HepG2 (cell line): ENCODE data around the gene AUTS2. TPM values are rescaled to one million over a fixed set of nuclear protein-coding genes. Genes with fewer than 3 reads are reported as not detected.

Source experiments
- ATAC-seq: fragments of 200-7000 bp; cut with Tn5 transposase; 3 replicates; pipeline ENCODE4 v1.9.1; 2020; ENCODE audit warnings: mild to moderate bottlenecking, moderate library complexity
- BruUV-seq: library from RNA; stranded (reverse); fragments of 400-500 nt; replicated peaks from 2 replicates; lab custom pipeline; 2021; lab: Mats Ljungman, UMichigan
- CTCF ChIA-PET: fragments of 300-600 bp; formaldehyde crosslinking; extraction: SDS; loops from one replicate; lab custom pipeline; 2021; ENCODE audit warnings: low total read pairs, inconsistent platforms, low intra/inter-chr PET ratio; lab: Yijun Ruan, JAX
- POLR2A ChIA-PET: fragments of 350-600 bp; sonication (Branson Sonifier 250); formaldehyde crosslinking; loops from one replicate; lab custom pipeline; 2020; ENCODE audit warnings: antibody characterized with exemption, inconsistent platforms; lab: Yijun Ruan, JAX
- DNase-seq: peaks from one replicate; pipeline ENCODE4 v3.0.0-alpha.2; 2015; ENCODE audit warnings: low spot score
- FAIRE-seq: peaks from 3 replicates; lab custom pipeline; 2011; peaks lifted over from hg19 to GRCh38; lab: Jason Lieb, UNC
- H2AFZ ChIP-seq: one replicate; pipeline ENCODE4 v1.6.1; 2011; ENCODE audit warnings: low read length, inconsistent platforms
- H3K27ac ChIP-seq: fragments of 300-600 bp; 3 replicates; pipeline ENCODE4 v1.8.0; 2011; ENCODE audit warnings: mixed run types, mild to moderate bottlenecking, mixed read lengths, low read length, inconsistent platforms; ENCODE audit not compliant: insufficient read depth; ENCODE audit errors: extremely low read length
- H3K27me3 ChIP-seq, 2 experiments: fragments of 200-600 bp in 1 of 2; 2 replicates in 1 of 2; 3 replicates in 1 of 2; pipeline versions ENCODE4 v1.6.0 to v1.8.0; 2011; ENCODE audit warnings: low read length in 2 of 2, mild to moderate bottlenecking in 2 of 2, moderate library complexity in 2 of 2, inconsistent platforms in 1 of 2; ENCODE audit not compliant: insufficient read depth in 2 of 2, control insufficient read depth in 1 of 2
- H3K36me3 ChIP-seq, 2 experiments: fragments of 200-600 bp in 1 of 2; replicated peaks in 1 of 2; 2 replicates in 1 of 2; 3 replicates in 1 of 2; pipeline versions ENCODE4 v1.5.1 to v1.8.0; 2011; ENCODE audit warnings: low read length in 2 of 2, inconsistent platforms in 1 of 2; ENCODE audit not compliant: insufficient read depth in 2 of 2, control insufficient read depth in 1 of 2
- H3K4me1 ChIP-seq: 2 replicates; pipeline ENCODE4 v1.5.1; 2012; ENCODE audit warnings: low read length, inconsistent platforms; ENCODE audit not compliant: insufficient read depth
- H3K4me2 ChIP-seq: 2 replicates; pipeline ENCODE4 v1.6.0; 2011; ENCODE audit warnings: low read depth, low read length, inconsistent platforms
- H3K4me3 ChIP-seq, 3 experiments: fragments of 200-600 bp in 1 of 3; sonication (generic), shearing (Covaris generic) in 1 of 3; replicated peaks in 1 of 3; 2 replicates each; pipeline ENCODE4 v1.5.1; 2011 to 2016; ENCODE audit warnings: low read length in 3 of 3, inconsistent platforms in 2 of 3, low read depth in 2 of 3, mild to moderate bottlenecking in 2 of 3, control low read depth in 1 of 3, mixed read lengths in 1 of 3; ENCODE audit not compliant: insufficient read depth in 1 of 3
- H3K79me2 ChIP-seq: one replicate; pipeline ENCODE4 v1.6.1; 2011; ENCODE audit warnings: low read length, inconsistent platforms; ENCODE audit not compliant: insufficient read depth
- H3K9ac ChIP-seq: 2 replicates; pipeline ENCODE4 v1.6.0; 2011; ENCODE audit warnings: mild to moderate bottlenecking, low read depth, low read length, inconsistent platforms; ENCODE audit not compliant: insufficient read depth
- H3K9me3 ChIP-seq: 2 replicates; pipeline ENCODE4 v1.5.1; 2012; ENCODE audit warnings: mild to moderate bottlenecking, low read length
- H4K20me1 ChIP-seq: 2 replicates; pipeline ENCODE4 v1.6.0; 2011; ENCODE audit warnings: inconsistent platforms, mild to moderate bottlenecking, low read length, moderate library complexity; ENCODE audit not compliant: insufficient read depth
- CHD2 ChIP-seq: IDR thresholded peaks from 2 replicates; pipeline ENCODE4 v1.6.1; 2011; ENCODE audit warnings: low read depth, low read length, improper control_type of control experiment
- KLF9 ChIP-seq: IDR thresholded peaks from 2 replicates; pipeline ENCODE4 v1.6.1; 2016; ENCODE audit warnings: low read depth
- ZNF737 ChIP-seq: sonication (generic); formaldehyde crosslinking; IDR thresholded peaks from 2 replicates; pipeline ENCODE4 v1.5.0; 2020; ENCODE audit warnings: missing genetic modification reagents, mild to moderate bottlenecking, borderline replicate concordance
- WGBS: methylation state at CpG from one replicate; pipeline ENCODE4 v1.1.6; 2017; ENCODE audit warnings: low lambda C conversion rate; 5-methylcytosine and 5-hydroxymethylcytosine counted together
- in situ Hi-C: cut with HindIII; loops from 2 replicates; pipeline ENCODE4 v1.10.0; 2017; ENCODE audit warnings: low pct_unique_long_range_greater_than_20kb; ENCODE audit not compliant: extremely low pct_ligation_motif_present
- intact Hi-C: fragments of 100-400 bp; cut with micrococcal nuclease; formaldehyde crosslinking; loops from one replicate; pipeline ENCODE4 v1.10.0; 2022; ENCODE audit not compliant: unreplicated experiment
- polyA plus RNA-seq, 8 experiments: library from polyadenylated mRNA; depleted of rRNA in 3 of 8; stranded (reverse) in 7 of 8; unstranded in 1 of 8; fragments of >200 nt; fragmentation: Illumina TruSeq in 4 of 8; extraction: Trizol in 4 of 8; gene quantifications; 2 replicates each; pipeline versions ENCODE4 v1.2.1 to v1.2.3, GENCODE V29; 2011 to 2016; ENCODE audit warnings: low read depth in 4 of 8, missing spikeins in 1 of 8, mixed read lengths in 1 of 8; ENCODE audit not compliant: insufficient read depth in 1 of 8
- total RNA-seq, 5 experiments: library from RNA; depleted of rRNA; stranded (reverse); fragments of >200 nt; fragmentation: Illumina TruSeq; extraction: Trizol; gene quantifications; 2 replicates each; pipeline ENCODE4 v1.2.3, GENCODE V29; 2016; ENCODE audit warnings: low read depth in 1 of 5

AUTS2 gene
- total and polyA plus RNA-seq, 2 of the 13 experiments (the other 11 are each of a cell fraction or from before 2014, with no cell fraction given): 0.38 TPM; not detected in 1

GRCh38 chr7:69860941-69861622, 262.8 kb downstream of the AUTS2 start:
- FAIRE-seq (no peak), DNase-seq (no peak), ATAC-seq (no peak)
- no TSS peak for BruUV-seq
- no peak overlapping the region for H3K4me2 ChIP-seq
- no peaks in the 10 kb centered on the region for H3K79me2 ChIP-seq
- CTCF ChIA-PET: no interaction called here
- H3K9ac ChIP-seq: no peak overlapping the region
- no peak for TF ChIP-seq ZNF737
- no peak for TF ChIP-seq KLF9
- no peaks in the 10 kb centered on the region for H3K27me3 ChIP-seq
- no peaks in the 10 kb centered on the region for H4K20me1 ChIP-seq
- intact Hi-C loops (no loop called here), in situ Hi-C loops (no loop called here)
- H3K9me3 ChIP-seq: no peaks in the 10 kb centered on the region
- 16% methylated on average over 3 of the region's 3 CpGs for WGBS
- H3K4me3 ChIP-seq: no peak overlapping the region
- H2AFZ ChIP-seq: no peak overlapping the region
- H3K4me1 ChIP-seq: no peaks in the 10 kb centered on the region
- no peaks in the 10 kb centered on the region for H3K36me3 ChIP-seq
- POLR2A ChIA-PET: no interaction called here
- no peak overlapping the region for H3K27ac ChIP-seq

- Histone ChIP-seq H4K20me1 (no peaks in the 10 kb centered on the region; the same call in 1 of the 2 replicates), H3K4me3 (no peak overlapping the region), H3K9me3 (no peaks in the 10 kb centered on the region), H3K27ac (no peak overlapping the region), H3K4me2 (no peak overlapping the region), H3K27me3 (no peaks in the 10 kb centered on the region), H3K9ac (no peak overlapping the region), H3K36me3 (no peaks in the 10 kb centered on the region), H2AFZ (no peak overlapping the region), H3K4me1 (no peaks in the 10 kb centered on the region), H3K79me2 (no peaks in the 10 kb centered on the region)
- DNase-seq (no peak), ATAC-seq (no peak), FAIRE-seq (no peak)
- CTCF ChIA-PET: no interaction called here
- TF ChIP-seq CHD2: no peak
- 7% methylated on average over 5 of the region's 5 CpGs for WGBS
- no TSS peak for BruUV-seq
- in situ Hi-C loops (no loop called here), intact Hi-C loops (no loop called here)
- POLR2A ChIA-PET: no interaction called here
These were observed 264.3 kb downstream of the AUTS2 start for GRCh38 chr7:69862413-69863064.
